ENCODE measurements around the gene ZNF618. TPM values are rescaled to one million over a fixed set of nuclear protein-coding genes. Genes with fewer than 3 reads are reported as not detected.

The ZNF618 gene
- total and polyA plus RNA-seq, 8 donors = 5.1 to 14.0 (median 8.1) TPM

- H3K36me3 ChIP-seq = no peaks in the 10 kb centered on the region
- H3K27me3 ChIP-seq = no peaks in the 10 kb centered on the region
- intact Hi-C loops (cut with DNase I) = no loop called here
- H3K4me3 ChIP-seq = no peak overlapping the region
- no peaks in the 10 kb centered on the region for H3K4me1 ChIP-seq
- FAIRE-seq (no peak), ATAC-seq (no peak), DNase-seq (no peak)
- H3K9me3 ChIP-seq = no peaks in the 10 kb centered on the region
- H3K27ac ChIP-seq = no peak overlapping the region
- WGBS, 2 donors = 80 to 89% methylated on average over 25 of the region's 25 CpGs
- no peak for TF ChIP-seq CTCF (IDR thresholded peaks at IDR 0.05)
Measured at GRCh38 chr9:113851359-113851758, 24.8 kb upstream of the ZNF618 start.

- intact Hi-C loops (cut with DNase I) = no loop called here
- 82 to 90% methylated on average over 1 of the region's 1 CpG for WGBS, 2 donors
- H3K4me1 ChIP-seq = no peaks in the 10 kb centered on the region
- no peaks in the 10 kb centered on the region for H3K27me3 ChIP-seq
- H3K36me3 ChIP-seq = no peaks in the 10 kb centered on the region
- H3K4me3 ChIP-seq = no peak overlapping the region
- no peaks in the 10 kb centered on the region for H3K9me3 ChIP-seq
- FAIRE-seq (no peak), DNase-seq (no peak), ATAC-seq (no peak)
- H3K27ac ChIP-seq = no peak overlapping the region
- TF ChIP-seq CTCF (IDR thresholded peaks at IDR 0.05) = no peak
Measured at GRCh38 chr9:113851873-113852272, 24.2 kb upstream of the ZNF618 start.

- ATAC-seq (peak; percentile 55 to 93 (median 86)), FAIRE-seq (no peak), DNase-seq (peak in 2 of 6 donors; percentile 9 to 46)
- Histone ChIP-seq H3K27ac (no peak overlapping the region), H3K9me3 (no peaks in the 10 kb centered on the region), H3K27me3 (no peaks in the 10 kb centered on the region), H3K4me1 (no peaks in the 10 kb centered on the region), H3K36me3 (no peaks in the 10 kb centered on the region), H3K4me3 (no peak overlapping the region)
- intact Hi-C loops (cut with DNase I) = no loop called here
- TF ChIP-seq CTCF (IDR thresholded peaks at IDR 0.05) = peak; percentile 21 to 54 (median 38)
- whole genome bisulfite sequencing, 2 donors = 32 to 34% methylated on average over 2 of the region's 2 CpGs
Measured at GRCh38 chr9:113853333-113853732, 22.8 kb upstream of the ZNF618 start.

- no peak for DNase-seq
- no peak for TF ChIP-seq CTCF (IDR thresholded peaks at IDR 0.05)
- Histone ChIP-seq H3K4me1 (no peaks in the 10 kb centered on the region), H3K4me3 (no peak overlapping the region), H3K9me3 (no peaks in the 10 kb centered on the region), H3K27me3 (no peaks in the 10 kb centered on the region), H3K36me3 (no peaks in the 10 kb centered on the region), H3K27ac (no peak overlapping the region)
- no peak for ATAC-seq
- intact Hi-C loops (cut with DNase I) = no loop called here
- 70 to 81% methylated on average over 2 of the region's 2 CpGs for WGBS, 2 donors
- FAIRE-seq = no peak
Measured at GRCh38 chr9:113854310-113854709, 21.8 kb upstream of the ZNF618 start.

- WGBS, 2 donors = 85 to 87% methylated on average over 4 of the region's 4 CpGs
- no peak for TF ChIP-seq CTCF (IDR thresholded peaks at IDR 0.05)
- no peaks in the 10 kb centered on the region for H3K4me1 ChIP-seq
- ATAC-seq (peak in 2 of 4 donors; percentile 22 to 64), FAIRE-seq (no peak), DNase-seq (no peak)
- H3K27me3 ChIP-seq = no peaks in the 10 kb centered on the region
- no peaks in the 10 kb centered on the region for H3K9me3 ChIP-seq
- no peak overlapping the region for H3K4me3 ChIP-seq
- no peaks in the 10 kb centered on the region for H3K36me3 ChIP-seq
- H3K27ac ChIP-seq = no peak overlapping the region
- intact Hi-C loops (cut with DNase I) = no loop called here
Measured at GRCh38 chr9:113857875-113858274, 18.2 kb upstream of the ZNF618 start.
